ENCODE data around the gene ATP5F1B. TPM values are rescaled to one million over a fixed set of nuclear protein-coding genes. Genes with fewer than 3 reads are reported as not detected.

Gene ATP5F1B
- total and polyA plus RNA-seq, 10 donors = 223 to 375 (median 331) TPM

- Histone ChIP-seq H3K36me3 (peaks cover 9 to 100% (median 79%) of the 10 kb centered on the region in 6 donors), H3K27ac (no peak overlapping the region), H3K4me1 (peaks cover 0 to 61% (median 34%) of the 10 kb centered on the region in 6 donors), H3K4me3 (no peak overlapping the region), H3K9me3 (no peaks in the 10 kb centered on the region), H3K27me3 (replicated peaks in 1 of 7) (no peaks in the 10 kb centered on the region)
- intact Hi-C loops (cut with DNase I; ENCODE audit: low total_unique reads) = no loop called here
- DNase-seq = no peak
- TF ChIP-seq POLR2AphosphoS5 (IDR thresholded peaks at IDR 0.05) (no peak), POLR2A (IDR thresholded peaks at IDR 0.05) (no peak), CTCF (IDR thresholded peaks at IDR 0.05 in 8 of 11, conservative IDR thresholded peaks at IDR 0.05 in 3 of 11) (no peak)
- WGBS, 5 donors = 84 to 96% (median 93%) methylated on average over 3 of the region's 3 CpGs
These were observed 29.5 kb downstream of the ATP5F1B start for GRCh38 chr12:56616244-56616643.

GRCh38 chr12:56614627-56615026 is 31.2 kb downstream of the ATP5F1B start:
- DNase-seq = no peak
- intact Hi-C loops (cut with DNase I; ENCODE audit: low total_unique reads) = no loop called here
- Histone ChIP-seq H3K4me1 (peaks cover 0 to 54% (median 19%) of the 10 kb centered on the region in 6 donors), H3K4me3 (no peak overlapping the region), H3K27ac (no peak overlapping the region), H3K36me3 (peaks cover 9 to 100% (median 88%) of the 10 kb centered on the region in 6 donors), H3K27me3 (replicated peaks in 1 of 7) (no peaks in the 10 kb centered on the region), H3K9me3 (no peaks in the 10 kb centered on the region)
- WGBS, 5 donors = 75 to 92% (median 83%) methylated on average over 8 of the region's 8 CpGs
- no peak for TF ChIP-seq POLR2A (IDR thresholded peaks at IDR 0.05)
- peak in 1 of 3 donors; percentile 9 for TF ChIP-seq POLR2AphosphoS5 (IDR thresholded peaks at IDR 0.05)
- no peak for TF ChIP-seq CTCF (IDR thresholded peaks at IDR 0.05 in 8 of 11, conservative IDR thresholded peaks at IDR 0.05 in 3 of 11)

GRCh38 chr12:56604355-56604754 is 41.4 kb downstream of the ATP5F1B start:
- Histone ChIP-seq H3K36me3 (peaks cover 24 to 100% (median 100%) of the 10 kb centered on the region in 6 donors), H3K4me3 (no peak overlapping the region), H3K27me3 (replicated peaks in 1 of 7) (no peaks in the 10 kb centered on the region), H3K9me3 (no peaks in the 10 kb centered on the region), H3K4me1 (no peaks in the 10 kb centered on the region), H3K27ac (no peak overlapping the region)
- 96 to 100% (median 99%) methylated on average over 3 of the region's 3 CpGs for WGBS, 5 donors
- TF ChIP-seq POLR2A (IDR thresholded peaks at IDR 0.05) (no peak), CTCF (IDR thresholded peaks at IDR 0.05 in 8 of 11, conservative IDR thresholded peaks at IDR 0.05 in 3 of 11) (no peak), POLR2AphosphoS5 (IDR thresholded peaks at IDR 0.05) (peak in 1 of 3 donors; percentile 33)
- intact Hi-C loops (cut with DNase I; ENCODE audit: low total_unique reads) = no loop called here
- DNase-seq = no peak

GRCh38 chr12:56602239-56602638 is 43.5 kb downstream of the ATP5F1B start:
- peaks cover 24 to 100% (median 98%) of the 10 kb centered on the region in 6 donors for H3K36me3 ChIP-seq
- no peaks in the 10 kb centered on the region for H3K27me3 ChIP-seq (replicated peaks in 1 of 7)
- no peak for DNase-seq
- TF ChIP-seq POLR2AphosphoS5 (IDR thresholded peaks at IDR 0.05) = no peak
- TF ChIP-seq POLR2A (IDR thresholded peaks at IDR 0.05) = no peak
- no peak for TF ChIP-seq CTCF (IDR thresholded peaks at IDR 0.05 in 8 of 11, conservative IDR thresholded peaks at IDR 0.05 in 3 of 11)
- no peak overlapping the region for H3K4me3 ChIP-seq
- no peaks in the 10 kb centered on the region for H3K4me1 ChIP-seq
- no peaks in the 10 kb centered on the region for H3K9me3 ChIP-seq
- WGBS, 5 donors = 80 to 94% (median 87%) methylated on average over 3 of the region's 3 CpGs
- intact Hi-C loops (cut with DNase I; ENCODE audit: low total_unique reads) = no loop called here
- no peak overlapping the region for H3K27ac ChIP-seq

Data from spleen (tissue), 11 donors.